IMR-90 (cell line): ENCODE data around the gene DDX20. TPM values are rescaled to one million over a fixed set of nuclear protein-coding genes. Genes with fewer than 3 reads are reported as not detected.

Source experiments
- ATAC-seq: fragments of 200-7000 bp; cut with Tn5 transposase; 2 replicates; pipeline ENCODE4 v1.9.1; 2020; ENCODE audit warnings: low read depth, mild to moderate bottlenecking, moderate library complexity
- BruUV-seq: library from RNA; stranded (reverse); fragments of 400-500 nt; replicated peaks from 2 replicates; lab custom pipeline; 2021; lab: Mats Ljungman, UMichigan
- CTCF ChIA-PET: fragments of 300-600 bp; formaldehyde crosslinking; extraction: SDS; loops from one replicate; lab custom pipeline; 2021; ENCODE audit warnings: antibody characterized with exemption; lab: Yijun Ruan, JAX
- POLR2A ChIA-PET: fragments of 300-600 bp; sonication (Branson Sonifier 250); formaldehyde crosslinking; loops from one replicate; lab custom pipeline; 2022; ENCODE audit warnings: antibody characterized with exemption; ENCODE audit not compliant: unreplicated experiment; lab: Charles Lee
- DNase-seq: peaks from one replicate; pipeline ENCODE4 v3.0.0; 2013
- H2AFZ ChIP-seq: replicated peaks from 2 replicates; pipeline ENCODE3; 2013; ENCODE audit warnings: low read length, mild to moderate bottlenecking; ENCODE audit not compliant: poor library complexity
- H2AK5ac ChIP-seq: 2 replicates; pipeline ENCODE4 v1.6.1; 2013; ENCODE audit warnings: low read depth, low read length, inconsistent platforms
- H2AK9ac ChIP-seq: replicated peaks from 2 replicates; pipeline ENCODE3; 2013; ENCODE audit warnings: mild to moderate bottlenecking, low read depth, low read length, moderate library complexity; ENCODE audit not compliant: poor library complexity
- H2BK120ac ChIP-seq: 2 replicates; pipeline ENCODE4 v1.6.1; 2013; ENCODE audit warnings: low read depth, low read length, inconsistent platforms
- H2BK15ac ChIP-seq: 3 replicates; pipeline ENCODE4 v1.6.1; 2013; ENCODE audit warnings: low read depth, low read length, inconsistent platforms
- H2BK20ac ChIP-seq: 2 replicates; pipeline ENCODE4 v1.6.1; 2013; ENCODE audit warnings: low read depth, mild to moderate bottlenecking, inconsistent platforms, low read length, moderate library complexity
- H2BK5ac ChIP-seq: 2 replicates; pipeline ENCODE4 v1.6.1; 2013; ENCODE audit warnings: mild to moderate bottlenecking, low read depth, low read length, inconsistent platforms; ENCODE audit not compliant: poor library complexity, severe bottlenecking
- H3K14ac ChIP-seq: replicated peaks from 2 replicates; pipeline ENCODE4 v1.6.1; 2013; ENCODE audit warnings: low read depth, low read length, inconsistent platforms
- H3K18ac ChIP-seq: 2 replicates; pipeline ENCODE4 v1.6.1; 2013; ENCODE audit warnings: low read depth, low read length, control low read depth
- H3K23ac ChIP-seq: 2 replicates; pipeline ENCODE4 v1.6.1; 2013; ENCODE audit warnings: low read depth, low read length, inconsistent platforms
- H3K27ac ChIP-seq: 2 replicates; pipeline ENCODE4 v1.5.1; 2013; ENCODE audit warnings: mild to moderate bottlenecking, control low read depth, low read length; ENCODE audit not compliant: insufficient read depth
- H3K27me3 ChIP-seq: 2 replicates; pipeline ENCODE4 v1.6.1; 2013; ENCODE audit warnings: low read length; ENCODE audit not compliant: control insufficient read depth, insufficient read depth
- H3K36me3 ChIP-seq: 2 replicates; pipeline ENCODE4 v1.6.1; 2013; ENCODE audit warnings: low read length, mixed read lengths; ENCODE audit not compliant: control insufficient read depth, insufficient read depth
- H3K4ac ChIP-seq: 2 replicates; pipeline ENCODE4 v1.6.1; 2013; ENCODE audit warnings: low read depth, low read length, inconsistent platforms
- H3K4me1 ChIP-seq: 2 replicates; pipeline ENCODE4 v1.6.1; 2013; ENCODE audit warnings: low read length, mixed read lengths; ENCODE audit not compliant: control insufficient read depth, insufficient read depth
- H3K4me2 ChIP-seq: 2 replicates; pipeline ENCODE4 v1.6.1; 2013; ENCODE audit warnings: low read depth, mild to moderate bottlenecking, control low read depth, low read length, moderate library complexity
- H3K4me3 ChIP-seq: 2 replicates; pipeline ENCODE4 v1.5.1; 2013; ENCODE audit warnings: low read depth, mild to moderate bottlenecking, control low read depth, low read length, moderate library complexity; ENCODE audit not compliant: insufficient read depth
- H3K56ac ChIP-seq: 2 replicates; pipeline ENCODE4 v1.6.1; 2013; ENCODE audit warnings: low read length, inconsistent platforms; ENCODE audit not compliant: insufficient read depth; ENCODE audit errors: extremely low read depth
- H3K79me1 ChIP-seq, 2 experiments: 2 replicates each; pipeline ENCODE4 v1.6.1; 2013; ENCODE audit warnings: low read length in 2 of 2, inconsistent platforms in 1 of 2, low read depth in 1 of 2
- H3K9ac ChIP-seq: 2 replicates; pipeline ENCODE4 v1.6.1; 2013; ENCODE audit warnings: low read depth, low read length, control low read depth
- H3K9me1 ChIP-seq: 2 replicates; pipeline ENCODE4 v1.6.1; 2013; ENCODE audit warnings: low read length, inconsistent platforms; ENCODE audit not compliant: insufficient read depth
- H3K9me3 ChIP-seq: 2 replicates; pipeline ENCODE4 v1.6.1; 2013; ENCODE audit warnings: low read length; ENCODE audit not compliant: control insufficient read depth, insufficient read depth
- H4K20me1 ChIP-seq: 2 replicates; pipeline ENCODE4 v1.6.1; 2013; ENCODE audit warnings: low read length, inconsistent platforms; ENCODE audit not compliant: insufficient read depth
- H4K5ac ChIP-seq: 2 replicates; pipeline ENCODE4 v1.6.1; 2013; ENCODE audit warnings: mild to moderate bottlenecking, low read depth, low read length, control low read depth
- H4K8ac ChIP-seq, 2 experiments: 2 replicates each; pipeline ENCODE4 v1.6.1; 2013; ENCODE audit warnings: low read depth in 2 of 2, low read length in 2 of 2, control low read depth in 1 of 2, inconsistent platforms in 1 of 2
- H4K91ac ChIP-seq: 2 replicates; pipeline ENCODE4 v1.6.1; 2013; ENCODE audit warnings: low read depth, low read length, inconsistent platforms; ENCODE audit not compliant: insufficient read depth
- BHLHE40 ChIP-seq: fragments of 150-350 bp; IDR thresholded peaks from 2 replicates; pipeline ENCODE4 v1.6.1; 2016; ENCODE audit warnings: mild to moderate bottlenecking, low read depth, low read length
- CEBPB ChIP-seq: IDR thresholded peaks from 2 replicates; pipeline ENCODE4 v1.6.1; 2012; ENCODE audit warnings: low read depth, low read length, improper control_type of control experiment
- CHD1 ChIP-seq: IDR thresholded peaks from 2 replicates; pipeline ENCODE4 v1.6.1; 2012; ENCODE audit warnings: low read depth, low read length, improper control_type of control experiment
- MAFK ChIP-seq: IDR thresholded peaks from 2 replicates; pipeline ENCODE4 v1.6.1; 2012; ENCODE audit warnings: low read depth, low read length, improper control_type of control experiment
- MXI1 ChIP-seq: IDR thresholded peaks from 2 replicates; pipeline ENCODE4 v1.6.1; 2012; ENCODE audit warnings: low read depth, mild to moderate bottlenecking, low read length, moderate library complexity, borderline replicate concordance
- NFE2L2 ChIP-seq: fragments of 150-350 bp; IDR thresholded peaks from 2 replicates; pipeline ENCODE4 v1.6.1; 2016; ENCODE audit warnings: low read depth, mild to moderate bottlenecking, low read length
- RAD21 ChIP-seq: IDR thresholded peaks from 2 replicates; pipeline ENCODE4 v1.6.1; 2012; ENCODE audit warnings: low read length, improper control_type of control experiment
- SMC3 ChIP-seq: fragments of 150-350 bp; IDR thresholded peaks from 2 replicates; pipeline ENCODE4 v1.6.1; 2016; ENCODE audit warnings: low read depth, mild to moderate bottlenecking, antibody characterized with exemption, low read length, moderate library complexity
- WGBS, 2 experiments: methylation state at CpG; one replicate each; pipeline versions ENCODE4 v1.1.5 to v1.1.7; 2013; ENCODE audit warnings: missing lambda C conversion rate in 2 of 2; ENCODE audit not compliant: insufficient read length in 1 of 2; ENCODE audit errors: extremely low coverage in 2 of 2; 5-methylcytosine and 5-hydroxymethylcytosine counted together
- dilution Hi-C: fragments of 300-500 bp; cut with HindIII; formaldehyde crosslinking; loops from one replicate; pipeline ENCODE4 v1.14.3; 2018; ENCODE audit warnings: low sequenced_read_pairs; ENCODE audit not compliant: unreplicated experiment
- in situ Hi-C: fragments of 300-500 bp; cut with MboI; formaldehyde crosslinking; loops from 3 replicates; pipeline ENCODE4 v1.14.3; 2019; ENCODE audit warnings: low sequenced_read_pairs, inconsistent platforms, mixed read lengths
- intact Hi-C: fragments of 100-400 bp; cut with micrococcal nuclease; formaldehyde crosslinking; loops from 2 replicates; pipeline ENCODE4 v1.10.0; 2022
- polyA plus RNA-seq, 3 experiments: library from polyadenylated mRNA; depleted of rRNA; stranded (reverse); fragments of >200 nt; gene quantifications; 2 replicates each; pipeline ENCODE4 v1.2.3, GENCODE V29; 2012; ENCODE audit warnings: low replicate concordance in 1 of 3
- total RNA-seq: library from RNA; depleted of rRNA; stranded (reverse); fragments of >200 nt; gene quantifications from 2 replicates; pipeline ENCODE4 v1.2.3, GENCODE V29; 2012
- TF ChIP-seq, protein P1 (sequence below): fragments of 150-350 bp; IDR thresholded peaks from 2 replicates; pipeline ENCODE4 v1.6.1; 2016; ENCODE audit warnings: low read depth, mild to moderate bottlenecking, low read length, moderate library complexity, borderline replicate concordance
- TF ChIP-seq, protein P2 (sequence below): conservative IDR thresholded peaks from 2 replicates; pipeline ENCODE4 v1.5.1; 2012; ENCODE audit warnings: mild to moderate bottlenecking, low read depth, low read length, improper control_type of control experiment
- TF ChIP-seq, protein P3 (sequence below): fragments of 150-350 bp; IDR thresholded peaks from 2 replicates; pipeline ENCODE4 v1.6.1; 2017; ENCODE audit warnings: mild to moderate bottlenecking, antibody characterized with exemption, low read length, low read depth

The DDX20 gene
- total and polyA plus RNA-seq, 2 of the 4 experiments (the other 2 are of a cell fraction) = 5.7 to 10.9 TPM

DNA sequence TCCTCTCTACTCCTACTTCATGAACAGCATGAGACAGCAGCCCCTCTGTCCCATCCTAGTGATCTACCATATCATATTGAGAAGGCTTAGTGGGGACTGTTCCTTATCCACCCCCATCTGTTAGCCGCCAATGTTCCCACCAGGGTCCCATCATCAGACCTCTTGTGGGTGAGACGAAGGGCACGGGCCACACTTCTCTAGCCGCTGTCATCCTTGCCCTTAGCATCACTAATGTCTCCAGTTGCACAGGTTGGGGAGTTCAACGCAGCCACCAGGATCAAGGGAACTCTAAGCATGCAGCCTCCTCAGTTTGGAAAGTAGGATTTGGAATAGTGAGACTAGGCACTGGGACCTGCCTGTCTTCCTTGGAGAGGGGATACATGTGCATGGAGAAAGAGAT, 36.6 kb upstream of the DDX20 start:
- H2AK9ac ChIP-seq = no peak overlapping the region
- no peak overlapping the region for H2BK5ac ChIP-seq
- no peak overlapping the region for H2AFZ ChIP-seq
- no peaks in the 10 kb centered on the region for H4K20me1 ChIP-seq
- no peak overlapping the region for H3K9ac ChIP-seq
- no peak overlapping the region for H3K14ac ChIP-seq
- H4K5ac ChIP-seq = no peak overlapping the region
- H3K27ac ChIP-seq = no peak overlapping the region
- H3K56ac ChIP-seq = no peak overlapping the region
- BruUV-seq = no TSS peak
- in situ Hi-C loops = loop anchor here (5.0 kb wide), 1 partner anchor 33 kb away; no protein-coding TSS in a partner anchor
- H3K79me1 ChIP-seq = peaks cover 0 to 8% of the 10 kb centered on the region in 2 experiments; a peak in 2 of 4 replicates
- H2BK15ac ChIP-seq = no peak overlapping the region
- H3K4me3 ChIP-seq = no peak overlapping the region
- intact Hi-C loops = no loop called here
- no peak overlapping the region for H3K23ac ChIP-seq
- no peaks in the 10 kb centered on the region for H3K27me3 ChIP-seq
- H3K9me3 ChIP-seq = no peaks in the 10 kb centered on the region
- H2BK120ac ChIP-seq = no peak overlapping the region
- H3K9me1 ChIP-seq = peaks cover 22% of the 10 kb centered on the region
- H3K4me2 ChIP-seq = no peak overlapping the region
- no peak overlapping the region for H2AK5ac ChIP-seq
- DNase-seq (no peak), ATAC-seq (no peak)
- ChIA-PET CTCF (no interaction called here), POLR2A (no interaction called here)
- 100% methylated on average over 2 of the region's 5 CpGs; no CpG with 5 or more reads in 1 of the 2 experiments for WGBS, 2 experiments
- H3K18ac ChIP-seq = no peak overlapping the region
- no peak overlapping the region for H4K8ac ChIP-seq
- H2BK20ac ChIP-seq = no peak overlapping the region
- no peak overlapping the region for H3K4ac ChIP-seq
- peaks cover 12% of the 10 kb centered on the region for H3K4me1 ChIP-seq
- no peak overlapping the region for H4K91ac ChIP-seq
- dilution Hi-C loops = no loop called here
- no peak for TF ChIP-seq MAFK
- TF ChIP-seq, protein P1, sequence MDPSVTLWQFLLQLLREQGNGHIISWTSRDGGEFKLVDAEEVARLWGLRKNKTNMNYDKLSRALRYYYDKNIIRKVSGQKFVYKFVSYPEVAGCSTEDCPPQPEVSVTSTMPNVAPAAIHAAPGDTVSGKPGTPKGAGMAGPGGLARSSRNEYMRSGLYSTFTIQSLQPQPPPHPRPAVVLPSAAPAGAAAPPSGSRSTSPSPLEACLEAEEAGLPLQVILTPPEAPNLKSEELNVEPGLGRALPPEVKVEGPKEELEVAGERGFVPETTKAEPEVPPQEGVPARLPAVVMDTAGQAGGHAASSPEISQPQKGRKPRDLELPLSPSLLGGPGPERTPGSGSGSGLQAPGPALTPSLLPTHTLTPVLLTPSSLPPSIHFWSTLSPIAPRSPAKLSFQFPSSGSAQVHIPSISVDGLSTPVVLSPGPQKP = no peak
- no peak for TF ChIP-seq CEBPB
- TF ChIP-seq MXI1 = no peak
- no peak for TF ChIP-seq SMC3
- TF ChIP-seq CHD1 = no peak
- TF ChIP-seq BHLHE40 = no peak
- no peak for TF ChIP-seq RAD21
- TF ChIP-seq, protein P2, sequence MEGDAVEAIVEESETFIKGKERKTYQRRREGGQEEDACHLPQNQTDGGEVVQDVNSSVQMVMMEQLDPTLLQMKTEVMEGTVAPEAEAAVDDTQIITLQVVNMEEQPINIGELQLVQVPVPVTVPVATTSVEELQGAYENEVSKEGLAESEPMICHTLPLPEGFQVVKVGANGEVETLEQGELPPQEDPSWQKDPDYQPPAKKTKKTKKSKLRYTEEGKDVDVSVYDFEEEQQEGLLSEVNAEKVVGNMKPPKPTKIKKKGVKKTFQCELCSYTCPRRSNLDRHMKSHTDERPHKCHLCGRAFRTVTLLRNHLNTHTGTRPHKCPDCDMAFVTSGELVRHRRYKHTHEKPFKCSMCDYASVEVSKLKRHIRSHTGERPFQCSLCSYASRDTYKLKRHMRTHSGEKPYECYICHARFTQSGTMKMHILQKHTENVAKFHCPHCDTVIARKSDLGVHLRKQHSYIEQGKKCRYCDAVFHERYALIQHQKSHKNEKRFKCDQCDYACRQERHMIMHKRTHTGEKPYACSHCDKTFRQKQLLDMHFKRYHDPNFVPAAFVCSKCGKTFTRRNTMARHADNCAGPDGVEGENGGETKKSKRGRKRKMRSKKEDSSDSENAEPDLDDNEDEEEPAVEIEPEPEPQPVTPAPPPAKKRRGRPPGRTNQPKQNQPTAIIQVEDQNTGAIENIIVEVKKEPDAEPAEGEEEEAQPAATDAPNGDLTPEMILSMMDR = no peak
- TF ChIP-seq NFE2L2 = no peak
- TF ChIP-seq, protein P3, sequence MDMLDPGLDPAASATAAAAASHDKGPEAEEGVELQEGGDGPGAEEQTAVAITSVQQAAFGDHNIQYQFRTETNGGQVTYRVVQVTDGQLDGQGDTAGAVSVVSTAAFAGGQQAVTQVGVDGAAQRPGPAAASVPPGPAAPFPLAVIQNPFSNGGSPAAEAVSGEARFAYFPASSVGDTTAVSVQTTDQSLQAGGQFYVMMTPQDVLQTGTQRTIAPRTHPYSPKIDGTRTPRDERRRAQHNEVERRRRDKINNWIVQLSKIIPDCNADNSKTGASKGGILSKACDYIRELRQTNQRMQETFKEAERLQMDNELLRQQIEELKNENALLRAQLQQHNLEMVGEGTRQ = no peak
- H3K36me3 ChIP-seq = peaks cover 2% of the 10 kb centered on the region; the same call in 1 of the 2 replicates
